Right lobe of liver (tissue), 6 donors: ENCODE results near the gene GADL1. TPM values are rescaled to one million over a fixed set of nuclear protein-coding genes. Genes with fewer than 3 reads are reported as not detected.

Source experiments
- ATAC-seq, 4 donors: fragments of 200-7000 bp; cut with Tn5 transposase; one replicate each; pipeline ENCODE4 v1.9.1; 2020; ENCODE audit warnings: mild to moderate bottlenecking in 4 of 4, moderate library complexity in 4 of 4
- DNase-seq, 3 donors: peaks; one replicate each; pipeline ENCODE4 v3.0.0-alpha.2; 2020
- H3K27ac ChIP-seq, 3 donors: fragments of 200-600 bp; one replicate each; pipeline ENCODE4 v1.8.0; 2022
- H3K27me3 ChIP-seq, 2 donors: fragments of 200-600 bp; one replicate each; pipeline ENCODE4 v1.8.0; 2022
- H3K36me3 ChIP-seq, 4 donors: fragments of 200-600 bp; sonication (generic) in 1 of 4; one replicate each; pipeline versions ENCODE4 v1.5.1 to v1.8.0; 2017 to 2022; ENCODE audit warnings: control low read depth in 1 of 4
- H3K4me1 ChIP-seq, 4 donors: fragments of 200-600 bp; sonication (generic) in 1 of 4; one replicate each; pipeline versions ENCODE4 v1.5.1 to v1.8.0; 2017 to 2022; ENCODE audit warnings: control low read depth in 1 of 4
- H3K4me3 ChIP-seq, 3 donors: fragments of 200-600 bp; one replicate each; pipeline ENCODE4 v1.8.0; 2022
- H3K9me3 ChIP-seq, 4 donors: fragments of 200-600 bp; sonication (generic) in 1 of 4; one replicate each; pipeline versions ENCODE4 v1.5.1 to v1.8.0; 2017 to 2022; ENCODE audit warnings: control low read depth in 1 of 4
- POLR2A ChIP-seq: fragments of 450-650 bp; IDR thresholded peaks from one replicate; pipeline ENCODE4 v1.6.1; 2017; ENCODE audit warnings: antibody characterized with exemption, mild to moderate bottlenecking
- WGBS: methylation state at CpG from one replicate; pipeline ENCODE4 v1.1.6; 2018; ENCODE audit warnings: low coverage, low lambda C conversion rate; ENCODE audit not compliant: insufficient coverage; ENCODE audit errors: missing lambda C conversion rate; 5-methylcytosine and 5-hydroxymethylcytosine counted together
- intact Hi-C, 2 donors: fragments of 100-400 bp; cut with DNase I; formaldehyde crosslinking; loops; one replicate each; pipeline versions ENCODE4 v1.11.2 to v1.14.1; 2022
- total RNA-seq, 6 experiments: library from RNA; depleted of rRNA in 2 of 6; stranded (reverse); fragments of >200 nt in 2 of 6; fragmentation: NEBNext Ultra II Directional in 3 of 6; extraction: Animal tissue kit (Norgen Biotek cat#: 25700) in 3 of 6; gene quantifications; one replicate each; pipeline versions ENCODE4 v1.1.0 to v1.2.4, GENCODE V29; 2016 to 2023
- TF ChIP-seq, protein P1 (sequence below), 4 donors: fragments of 200-600 bp in 3 of 4; fragments of 450-650 bp in 1 of 4; IDR thresholded peaks; one replicate each; pipeline versions ENCODE4 v1.5.1 to v1.8.0; 2016 to 2022; ENCODE audit warnings: antibody characterized with exemption in 4 of 4, mild to moderate bottlenecking in 2 of 4
- donor health status: DM: no; HTN: yes; CAD: no.
- donor health status: DM: no; HTN: no; CAD: no.
- donor health status: DM: no; HTN: no; CAD: no.
- donor health status: DM: no; HTN: yes; CAD: no.
- donor health status: DM: no; HTN: yes; CAD: no.

Gene GADL1
- total RNA-seq, 6 experiments from 2014 or later: not detected

- H3K27ac ChIP-seq: no peak overlapping the region
- no peak for TF ChIP-seq POLR2A
- TF ChIP-seq, protein P1, sequence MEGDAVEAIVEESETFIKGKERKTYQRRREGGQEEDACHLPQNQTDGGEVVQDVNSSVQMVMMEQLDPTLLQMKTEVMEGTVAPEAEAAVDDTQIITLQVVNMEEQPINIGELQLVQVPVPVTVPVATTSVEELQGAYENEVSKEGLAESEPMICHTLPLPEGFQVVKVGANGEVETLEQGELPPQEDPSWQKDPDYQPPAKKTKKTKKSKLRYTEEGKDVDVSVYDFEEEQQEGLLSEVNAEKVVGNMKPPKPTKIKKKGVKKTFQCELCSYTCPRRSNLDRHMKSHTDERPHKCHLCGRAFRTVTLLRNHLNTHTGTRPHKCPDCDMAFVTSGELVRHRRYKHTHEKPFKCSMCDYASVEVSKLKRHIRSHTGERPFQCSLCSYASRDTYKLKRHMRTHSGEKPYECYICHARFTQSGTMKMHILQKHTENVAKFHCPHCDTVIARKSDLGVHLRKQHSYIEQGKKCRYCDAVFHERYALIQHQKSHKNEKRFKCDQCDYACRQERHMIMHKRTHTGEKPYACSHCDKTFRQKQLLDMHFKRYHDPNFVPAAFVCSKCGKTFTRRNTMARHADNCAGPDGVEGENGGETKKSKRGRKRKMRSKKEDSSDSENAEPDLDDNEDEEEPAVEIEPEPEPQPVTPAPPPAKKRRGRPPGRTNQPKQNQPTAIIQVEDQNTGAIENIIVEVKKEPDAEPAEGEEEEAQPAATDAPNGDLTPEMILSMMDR (IDR thresholded peaks at IDR 0.05): peak; percentile 77 to 86 (median 84)
- intact Hi-C loops: loop anchor here in 1 of 2 donors (10.0 kb wide), 1 partner anchor 366 kb away; no protein-coding TSS in a partner anchor
- ATAC-seq (peak; percentile 57 to 77 (median 75)), DNase-seq (peak; percentile 60 to 69 (median 67))
- no peaks in the 10 kb centered on the region for H3K27me3 ChIP-seq
- no peak overlapping the region for H3K4me3 ChIP-seq
- 49% methylated on average over 8 of the region's 9 CpGs for WGBS
- H3K4me1 ChIP-seq: no peaks in the 10 kb centered on the region
- H3K36me3 ChIP-seq: no peaks in the 10 kb centered on the region
- H3K9me3 ChIP-seq: no peaks in the 10 kb centered on the region
Measured at GRCh38 chr3:30768703-30769550, 125.5 kb downstream of the GADL1 start.

DNA sequence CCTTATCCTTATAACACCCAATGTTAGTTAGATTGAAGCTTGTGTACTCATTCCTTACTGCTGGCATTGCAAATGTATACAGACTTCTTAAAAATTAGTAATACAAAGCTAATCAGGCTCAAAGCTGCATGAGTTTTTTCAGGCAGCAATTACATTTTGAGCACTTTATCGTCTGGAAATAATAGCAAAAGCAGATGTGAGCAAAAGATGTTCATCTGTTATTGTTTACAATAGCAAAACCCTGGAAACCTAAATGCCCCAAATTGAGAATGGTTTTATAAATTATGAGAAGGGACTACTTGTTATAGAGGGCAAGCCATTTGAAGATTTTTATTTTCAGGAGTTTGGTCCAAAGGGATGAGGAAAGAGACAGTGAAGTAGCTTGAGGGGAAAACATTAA lies 126.4 kb downstream of the GADL1 start:
- WGBS: 10% methylated on average over 1 of the region's 1 CpG
- intact Hi-C loops: loop anchor here in 1 of 2 donors (10.0 kb wide), 1 partner anchor 367 kb away; no protein-coding TSS in a partner anchor
- no peaks in the 10 kb centered on the region for H3K4me1 ChIP-seq
- TF ChIP-seq, protein P1 (IDR thresholded peaks at IDR 0.05): no peak
- no peak for TF ChIP-seq POLR2A
- no peaks in the 10 kb centered on the region for H3K27me3 ChIP-seq
- H3K36me3 ChIP-seq: no peaks in the 10 kb centered on the region
- DNase-seq (no peak), ATAC-seq (no peak)
- no peaks in the 10 kb centered on the region for H3K9me3 ChIP-seq
- no peak overlapping the region for H3K4me3 ChIP-seq
- no peak overlapping the region for H3K27ac ChIP-seq

DNA sequence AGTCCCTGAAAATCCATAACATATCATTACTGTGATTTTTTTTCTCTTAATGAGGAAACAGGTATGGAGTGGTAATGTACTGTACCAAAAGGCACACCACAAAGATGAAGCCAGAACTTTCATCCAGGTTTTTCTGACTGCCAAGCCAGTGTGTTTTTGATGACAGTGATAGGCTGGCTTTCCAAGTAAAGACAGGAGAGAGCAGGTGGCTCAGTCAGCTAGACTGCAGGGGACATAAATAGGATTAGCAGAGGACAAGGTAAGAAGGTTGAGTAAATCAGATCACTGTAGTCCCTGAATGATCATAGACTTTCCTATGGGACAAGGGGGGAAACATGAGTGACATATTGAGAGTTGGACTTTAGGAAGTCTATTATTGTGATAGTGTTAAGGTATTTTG lies 127.9 kb downstream of the GADL1 start:
- Histone ChIP-seq H3K4me1 (peaks cover 0 to 5% (median 2%) of the 10 kb centered on the region in 4 donors), H3K36me3 (no peaks in the 10 kb centered on the region), H3K9me3 (no peaks in the 10 kb centered on the region), H3K4me3 (no peak overlapping the region), H3K27ac (no peak overlapping the region), H3K27me3 (no peaks in the 10 kb centered on the region)
- DNase-seq (no peak), ATAC-seq (no peak)
- intact Hi-C loops: loop anchor here in 1 of 2 donors (10.0 kb wide), 1 partner anchor 368 kb away; no protein-coding TSS in a partner anchor
- TF ChIP-seq, protein P1 (IDR thresholded peaks at IDR 0.05): no peak
- no peak for TF ChIP-seq POLR2A

DNA sequence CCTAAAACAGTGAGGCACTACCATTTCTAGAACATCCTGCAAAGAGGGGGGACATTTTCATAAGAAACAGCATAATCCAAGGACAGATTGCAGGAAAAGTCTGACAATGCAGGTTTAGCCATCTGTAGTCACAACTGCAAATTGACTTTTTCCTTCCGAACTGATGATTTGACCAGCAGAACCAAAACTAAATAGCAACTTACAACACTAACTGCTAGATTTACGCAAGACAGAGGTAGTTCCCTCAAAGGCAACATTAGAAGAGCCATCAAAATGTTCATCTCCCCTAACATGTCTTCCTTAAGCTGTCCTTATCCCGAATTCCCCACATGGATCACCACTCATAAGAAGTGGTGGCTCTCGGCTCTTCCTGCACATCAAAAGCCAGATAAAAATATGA lies 129.6 kb downstream of the GADL1 start:
- H3K9me3 ChIP-seq: no peaks in the 10 kb centered on the region
- H3K4me3 ChIP-seq: no peak overlapping the region
- H3K27ac ChIP-seq: no peak overlapping the region
- TF ChIP-seq, protein P1 (IDR thresholded peaks at IDR 0.05): no peak
- no peak for TF ChIP-seq POLR2A
- 38% methylated on average over 4 of the region's 4 CpGs for WGBS
- no peak for ATAC-seq
- H3K27me3 ChIP-seq: no peaks in the 10 kb centered on the region
- no peak for DNase-seq
- intact Hi-C loops: loop anchor here in 1 of 2 donors (10.0 kb wide), 1 partner anchor 370 kb away; no protein-coding TSS in a partner anchor
- peaks cover 0 to 15% (median 4%) of the 10 kb centered on the region in 4 donors for H3K4me1 ChIP-seq
- H3K36me3 ChIP-seq: no peaks in the 10 kb centered on the region
